Endothelial cell of umbilical vein (primary cell): ENCODE measurements around the gene UGT1A9. TPM values are rescaled to one million over a fixed set of nuclear protein-coding genes. Genes with fewer than 3 reads are reported as not detected.

Experiments used
- BruUV-seq: library from RNA; stranded (reverse); fragments of 400-500 nt; replicated peaks from 2 replicates; lab custom pipeline; 2021; lab: Mats Ljungman, UMichigan
- CTCF ChIA-PET: fragments of 300-600, 350-600 bp; sonication (Branson Sonifier 250); formaldehyde crosslinking; loops from one replicate; lab custom pipeline; 2021; ENCODE audit warnings: antibody characterized with exemption, inconsistent platforms; lab: Charles Lee
- POLR2A ChIA-PET: fragments of 300-600, 350-600 bp; sonication (Branson Sonifier 250); formaldehyde crosslinking; loops from one replicate; lab custom pipeline; 2021; ENCODE audit warnings: antibody characterized with exemption, inconsistent platforms; lab: Charles Lee
- DNase-seq: peaks from one replicate; pipeline ENCODE4 v3.0.0-alpha.2; 2011; ENCODE audit warnings: low read depth, low spot score
- FAIRE-seq: peaks from 2 replicates; lab custom pipeline; 2011; peaks lifted over from hg19 to GRCh38; lab: Jason Lieb, UNC
- H2AFZ ChIP-seq: 2 replicates; pipeline ENCODE4 v1.6.0; 2012; ENCODE audit warnings: low read depth, low read length, control low read depth, inconsistent platforms
- H3K27ac ChIP-seq: 2 replicates; pipeline ENCODE4 v1.5.1; 2011; ENCODE audit warnings: low read depth, mild to moderate bottlenecking, control low read depth, low read length, moderate library complexity; ENCODE audit not compliant: insufficient read depth
- H3K27me3 ChIP-seq, 2 experiments: 2 replicates each; pipeline versions ENCODE4 v1.6.0 to v1.6.1; 2011; ENCODE audit warnings: low read length in 2 of 2, mixed read lengths in 1 of 2; ENCODE audit not compliant: control insufficient read depth in 2 of 2, insufficient read depth in 2 of 2
- H3K36me3 ChIP-seq, 2 experiments: 2 replicates in 1 of 2; 3 replicates in 1 of 2; pipeline ENCODE4 v1.5.1; 2011; ENCODE audit warnings: low read length in 2 of 2, mild to moderate bottlenecking in 1 of 2, moderate library complexity in 1 of 2; ENCODE audit not compliant: control insufficient read depth in 2 of 2, insufficient read depth in 2 of 2; ENCODE audit errors: extremely low read depth in 1 of 2
- H3K4me1 ChIP-seq: 3 replicates; pipeline ENCODE4 v1.5.1; 2011; ENCODE audit warnings: mild to moderate bottlenecking, low read length; ENCODE audit not compliant: control insufficient read depth, insufficient read depth; ENCODE audit errors: extremely low read depth
- H3K4me2 ChIP-seq: 2 replicates; pipeline ENCODE4 v1.6.1; 2011; ENCODE audit warnings: low read length, control low read depth, mixed read lengths; ENCODE audit not compliant: insufficient read depth
- H3K4me3 ChIP-seq, 3 experiments: fragments of 200-600 bp in 1 of 3; sonication (generic), shearing (Covaris generic) in 1 of 3; replicated peaks in 1 of 3; 2 replicates each; pipeline ENCODE4 v1.5.1; 2011 to 2016; ENCODE audit warnings: control low read depth in 3 of 3, low read length in 3 of 3, mild to moderate bottlenecking in 2 of 3, inconsistent platforms in 1 of 3, low read depth in 1 of 3, moderate library complexity in 1 of 3; ENCODE audit not compliant: insufficient read depth in 1 of 3
- H3K79me2 ChIP-seq: 2 replicates; pipeline ENCODE4 v1.6.0; 2012; ENCODE audit warnings: low read length, inconsistent platforms; ENCODE audit not compliant: control insufficient read depth, insufficient read depth
- H3K9ac ChIP-seq: replicated peaks from 2 replicates; pipeline ENCODE3; 2011; ENCODE audit warnings: low read length, control low read depth; ENCODE audit not compliant: insufficient read depth; ENCODE audit errors: extremely low read depth
- H3K9me1 ChIP-seq: replicated peaks from 3 replicates; pipeline ENCODE4 v1.6.0; 2011; ENCODE audit warnings: mild to moderate bottlenecking, low read length; ENCODE audit not compliant: control insufficient read depth, insufficient read depth; ENCODE audit errors: extremely low read depth
- H3K9me3 ChIP-seq: replicated peaks from 2 replicates; pipeline ENCODE4 v1.5.1; 2012; ENCODE audit warnings: low read length, inconsistent platforms; ENCODE audit not compliant: control insufficient read depth, insufficient read depth
- H4K20me1 ChIP-seq: replicated peaks from 2 replicates; pipeline ENCODE3; 2011; ENCODE audit warnings: mild to moderate bottlenecking, low read length; ENCODE audit not compliant: control insufficient read depth, insufficient read depth; ENCODE audit errors: extremely low read depth
- FOS ChIP-seq: IDR thresholded peaks from 2 replicates; pipeline ENCODE4 v1.6.1; 2011; ENCODE audit warnings: mild to moderate bottlenecking, low read length, moderate library complexity, borderline replicate concordance; ENCODE audit not compliant: insufficient read depth
- GATA2 ChIP-seq: IDR thresholded peaks from 2 replicates; pipeline ENCODE4 v1.7.0; 2011; ENCODE audit warnings: low read depth, mild to moderate bottlenecking, moderate library complexity, mixed read lengths, low read length; ENCODE audit not compliant: insufficient read length, insufficient read depth
- JUN ChIP-seq: IDR thresholded peaks from 2 replicates; pipeline ENCODE4 v1.6.1; 2011; ENCODE audit warnings: borderline replicate concordance, low read depth; ENCODE audit not compliant: insufficient read length, insufficient read depth
- POLR2AphosphoS5 ChIP-seq: IDR thresholded peaks from 2 replicates; pipeline ENCODE4 v1.6.1; 2012; ENCODE audit warnings: low read depth, mild to moderate bottlenecking, control low read depth, low read length, moderate library complexity; ENCODE audit not compliant: insufficient read depth
- dilution Hi-C: fragments of 300-500 bp; cut with MboI; formaldehyde crosslinking; loops from one replicate; pipeline ENCODE4 v1.15.0; 2019; ENCODE audit warnings: low sequenced_read_pairs; ENCODE audit not compliant: extremely low pct_ligation_motif_present
- intact Hi-C: fragments of 100-400 bp; cut with micrococcal nuclease; formaldehyde crosslinking; loops from one replicate; pipeline ENCODE4 v1.10.0; 2022
- polyA plus RNA-seq, 4 experiments: library from polyadenylated mRNA; depleted of rRNA in 3 of 4; stranded (reverse) in 3 of 4; unstranded in 1 of 4; fragments of >200 nt; gene quantifications; 2 replicates each; pipeline versions ENCODE4 v1.2.1 to v1.2.3, GENCODE V29; 2011 to 2012; ENCODE audit warnings: missing spikeins in 1 of 4
- total RNA-seq: library from RNA; stranded (reverse); gene quantifications from 2 replicates; pipeline ENCODE4 v1.2.3, GENCODE V29; 2021
- TF ChIP-seq, protein P1 (sequence below), 2 donors: IDR thresholded peaks; 1 replicate in 1 of 2; 2 replicates in 1 of 2; pipeline ENCODE4 v1.5.1; 2011; ENCODE audit warnings: low read length in 2 of 2, mild to moderate bottlenecking in 2 of 2, moderate library complexity in 2 of 2, control low read depth in 1 of 2, inconsistent platforms in 1 of 2, low read depth in 1 of 2; ENCODE audit not compliant: insufficient read depth in 1 of 2; ENCODE audit errors: extremely low read depth in 1 of 2
- TF ChIP-seq, protein P2 (sequence below): IDR thresholded peaks from 2 replicates; pipeline ENCODE4 v1.6.1; 2011; ENCODE audit not compliant: insufficient read depth, insufficient read length

Gene UGT1A9
- total and polyA plus RNA-seq, 2 donors (not counting 3 experiments of a cell fraction or from before 2014, with no cell fraction given), result not detected

DNA sequence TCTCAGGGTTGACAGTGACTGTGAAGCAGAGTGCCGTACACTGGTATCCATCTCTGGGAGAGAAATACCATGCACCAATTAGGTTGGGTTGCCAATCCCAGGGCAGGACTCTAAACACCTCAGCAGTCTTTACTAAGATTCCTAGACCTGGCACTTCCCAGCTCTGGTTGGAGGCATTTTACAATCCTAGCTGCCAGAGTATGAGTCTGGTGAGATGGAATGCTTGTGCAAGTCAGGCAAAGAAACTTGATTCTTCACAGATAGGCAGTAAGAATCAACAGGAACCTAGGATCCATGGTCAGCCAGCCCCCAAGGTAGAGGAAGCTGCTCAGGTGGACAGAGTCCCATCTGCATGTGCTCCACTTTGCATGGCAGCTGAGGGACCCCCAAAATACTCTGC, 35.0 kb downstream of the UGT1A9 start:
- no peak overlapping the region for H2AFZ ChIP-seq

More for the DNA sequence above, 35.0 kb downstream of the UGT1A9 start:
- no peaks in the 10 kb centered on the region for H3K9me3 ChIP-seq
- H3K9ac ChIP-seq, result no peak overlapping the region
- H3K4me1 ChIP-seq, result peaks cover 2% of the 10 kb centered on the region
- POLR2A ChIA-PET, result no interaction called here
- H4K20me1 ChIP-seq, result no peaks in the 10 kb centered on the region
- BruUV-seq, result no TSS peak
- dilution Hi-C loops, result no loop called here
- no peak for FAIRE-seq
- CTCF ChIA-PET, result interaction anchor here (0.8 to 1.4 kb wide), 3 partner anchors 18 to 258 kb away, joined by 3 to 5 read pairs (median 3); no protein-coding TSS in a partner anchor
- H3K4me2 ChIP-seq, result no peak overlapping the region
- H3K9me1 ChIP-seq, result no peaks in the 10 kb centered on the region
- TF ChIP-seq, protein P1, sequence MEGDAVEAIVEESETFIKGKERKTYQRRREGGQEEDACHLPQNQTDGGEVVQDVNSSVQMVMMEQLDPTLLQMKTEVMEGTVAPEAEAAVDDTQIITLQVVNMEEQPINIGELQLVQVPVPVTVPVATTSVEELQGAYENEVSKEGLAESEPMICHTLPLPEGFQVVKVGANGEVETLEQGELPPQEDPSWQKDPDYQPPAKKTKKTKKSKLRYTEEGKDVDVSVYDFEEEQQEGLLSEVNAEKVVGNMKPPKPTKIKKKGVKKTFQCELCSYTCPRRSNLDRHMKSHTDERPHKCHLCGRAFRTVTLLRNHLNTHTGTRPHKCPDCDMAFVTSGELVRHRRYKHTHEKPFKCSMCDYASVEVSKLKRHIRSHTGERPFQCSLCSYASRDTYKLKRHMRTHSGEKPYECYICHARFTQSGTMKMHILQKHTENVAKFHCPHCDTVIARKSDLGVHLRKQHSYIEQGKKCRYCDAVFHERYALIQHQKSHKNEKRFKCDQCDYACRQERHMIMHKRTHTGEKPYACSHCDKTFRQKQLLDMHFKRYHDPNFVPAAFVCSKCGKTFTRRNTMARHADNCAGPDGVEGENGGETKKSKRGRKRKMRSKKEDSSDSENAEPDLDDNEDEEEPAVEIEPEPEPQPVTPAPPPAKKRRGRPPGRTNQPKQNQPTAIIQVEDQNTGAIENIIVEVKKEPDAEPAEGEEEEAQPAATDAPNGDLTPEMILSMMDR (IDR thresholded peaks at IDR 0.05; ENCODE audit: extremely low read depth in 1 of 2, insufficient read depth in 1 of 2, low read depth in 1 of 2, low read length in 2 of 2), result no peak
- TF ChIP-seq, protein P2, sequence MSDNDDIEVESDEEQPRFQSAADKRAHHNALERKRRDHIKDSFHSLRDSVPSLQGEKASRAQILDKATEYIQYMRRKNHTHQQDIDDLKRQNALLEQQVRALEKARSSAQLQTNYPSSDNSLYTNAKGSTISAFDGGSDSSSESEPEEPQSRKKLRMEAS, result no peak
- TF ChIP-seq JUN (no peak), POLR2AphosphoS5 (no peak), FOS (no peak), GATA2 (no peak)
- H3K79me2 ChIP-seq, result no peaks in the 10 kb centered on the region
- intact Hi-C loops, result no loop called here
- DNase-seq, result no peak
- H3K27me3 ChIP-seq, result no peaks in the 10 kb centered on the region
- no peak overlapping the region for H3K4me3 ChIP-seq
- no peak overlapping the region for H3K27ac ChIP-seq
- no peaks in the 10 kb centered on the region for H3K36me3 ChIP-seq
